SK-N-SH (cell line): Measurements from ENCODE around the gene MAPKAP1. TPM values are rescaled to one million over a fixed set of nuclear protein-coding genes. Genes with fewer than 3 reads are reported as not detected.
A peak's percentile ranks its signal among the peaks of the same experiment; 100 is the strongest.

ENCODE experiments used
- CTCF ChIA-PET: fragments of 300-600, 350-600 bp; formaldehyde crosslinking; extraction: SDS; loops from one replicate; lab custom pipeline; 2021; lab: Yijun Ruan, JAX
- POLR2A ChIA-PET: fragments of 350-600 bp; sonication (Branson Sonifier 250); formaldehyde crosslinking; extraction: SDS; loops from one replicate; lab custom pipeline; 2020; ENCODE audit warnings: antibody characterized with exemption, inconsistent platforms; lab: Yijun Ruan, JAX
- DNase-seq: peaks from one replicate; pipeline ENCODE4 v3.0.0; 2012
- H2AFZ ChIP-seq: fragments of 200-600 bp; sonication (generic); 2 replicates; pipeline ENCODE4 v1.8.1; 2016; ENCODE audit warnings: antibody characterized with exemption, mild to moderate bottlenecking, low read depth
- H3F3A ChIP-seq: fragments of 200-600 bp; sonication (generic); replicated peaks from 2 replicates; pipeline ENCODE3; 2016; ENCODE audit warnings: antibody characterized with exemption, mild to moderate bottlenecking; ENCODE audit not compliant: insufficient read depth
- H3K27ac ChIP-seq, 2 experiments: fragments of 200-500 bp in 1 of 2; fragments of 200-600 bp in 1 of 2; sonication (Bioruptor generic) in 1 of 2; sonication (generic), shearing (Covaris generic) in 1 of 2; 2 replicates each; pipeline versions ENCODE4 v1.5.1 to v1.6.1; 2014 to 2016; ENCODE audit warnings: low read depth in 2 of 2, inconsistent platforms in 1 of 2, low read length in 1 of 2, mild to moderate bottlenecking in 1 of 2, mixed read lengths in 1 of 2
- H3K27me3 ChIP-seq: fragments of 200-600 bp; sonication (generic), shearing (Covaris generic); 2 replicates; pipeline ENCODE4 v1.6.1; 2016; ENCODE audit warnings: mixed run types; ENCODE audit not compliant: insufficient read depth
- H3K36me3 ChIP-seq, 2 experiments: fragments of 200-500 bp in 1 of 2; fragments of 200-600 bp in 1 of 2; sonication (Bioruptor generic) in 1 of 2; sonication (generic) in 1 of 2; replicated peaks in 1 of 2; 2 replicates each; pipeline versions ENCODE3 to v1.5.1; 2014 to 2016; ENCODE audit warnings: low read length in 1 of 2, mild to moderate bottlenecking in 1 of 2; ENCODE audit not compliant: insufficient read depth in 2 of 2, control insufficient read depth in 1 of 2
- H3K4me1 ChIP-seq, 2 experiments: fragments of 200-500 bp in 1 of 2; fragments of 200-600 bp in 1 of 2; sonication (Bioruptor generic) in 1 of 2; sonication (generic), shearing (Covaris generic) in 1 of 2; 2 replicates each; pipeline versions ENCODE4 v1.5.1 to v1.6.1; 2014 to 2016; ENCODE audit warnings: low read depth in 1 of 2, low read length in 1 of 2, mixed run types in 1 of 2; ENCODE audit not compliant: insufficient read depth in 2 of 2, control insufficient read depth in 1 of 2
- H3K4me2 ChIP-seq: fragments of 200-600 bp; sonication (generic), shearing (Covaris generic); 2 replicates; pipeline ENCODE4 v1.6.1; 2017; ENCODE audit warnings: mixed run types
- H3K4me3 ChIP-seq, 2 experiments: fragments of 200-500 bp in 1 of 2; fragments of 200-600 bp in 1 of 2; sonication (Bioruptor generic) in 1 of 2; sonication (generic), shearing (Covaris generic) in 1 of 2; 2 replicates each; pipeline versions ENCODE4 v1.5.1 to v1.8.1; 2014 to 2016; ENCODE audit warnings: low read depth in 2 of 2, inconsistent platforms in 1 of 2, low read length in 1 of 2, mild to moderate bottlenecking in 1 of 2, mixed read lengths in 1 of 2, moderate library complexity in 1 of 2
- H3K79me2 ChIP-seq: fragments of 200-600 bp; sonication (generic); 2 replicates; pipeline ENCODE4 v1.8.1; 2017; ENCODE audit warnings: mild to moderate bottlenecking; ENCODE audit not compliant: insufficient read depth
- H3K9ac ChIP-seq: fragments of 200-600 bp; sonication (generic); 2 replicates; pipeline ENCODE4 v1.6.1; 2017; ENCODE audit warnings: mixed run types
- H3K9me2 ChIP-seq: fragments of 200-600 bp; sonication (generic); 2 replicates; pipeline ENCODE4 v1.6.1; 2017; ENCODE audit warnings: mixed run types
- H3K9me3 ChIP-seq: fragments of 200-600 bp; sonication (generic); 2 replicates; pipeline ENCODE4 v1.6.1; 2017; ENCODE audit warnings: mixed run types, mild to moderate bottlenecking, moderate library complexity
- H4K20me1 ChIP-seq: fragments of 200-600 bp; sonication (generic); 2 replicates; pipeline ENCODE4 v1.6.1; 2017; ENCODE audit warnings: mild to moderate bottlenecking, mixed run types; ENCODE audit not compliant: insufficient read depth
- FOXJ3 ChIP-seq: sonication (generic); formaldehyde crosslinking; IDR thresholded peaks from 2 replicates; pipeline ENCODE4 v1.5.1; 2020; ENCODE audit warnings: mild to moderate bottlenecking, missing genetic modification reagents
- POLR2AphosphoS5 ChIP-seq: IDR thresholded peaks from 2 replicates; pipeline ENCODE4 v1.6.1; 2012; ENCODE audit warnings: low read depth, low read length
- RCOR1 ChIP-seq: fragments of 150-350 bp; IDR thresholded peaks from 2 replicates; pipeline ENCODE4 v1.6.1; 2017; ENCODE audit warnings: antibody characterized with exemption, low read length
- RFX5 ChIP-seq: IDR thresholded peaks from 2 replicates; pipeline ENCODE4 v1.6.1; 2012; ENCODE audit warnings: mild to moderate bottlenecking, improper control_type of control experiment, low read length
- RXRA ChIP-seq: IDR thresholded peaks from 2 replicates; pipeline ENCODE4 v1.4.0; 2012; ENCODE audit warnings: low read depth, mild to moderate bottlenecking, borderline replicate concordance
- SIN3A ChIP-seq: IDR thresholded peaks from 2 replicates; pipeline ENCODE4 v1.6.1; 2012; ENCODE audit warnings: low read depth, mild to moderate bottlenecking, low read length, moderate library complexity, borderline replicate concordance
- WGBS: methylation state at CpG from one replicate; pipeline ENCODE4 v1.1.6; 2017; ENCODE audit warnings: low lambda C conversion rate; 5-methylcytosine and 5-hydroxymethylcytosine counted together
- polyA plus RNA-seq, 3 experiments: library from polyadenylated mRNA; depleted of rRNA; stranded (reverse); fragments of >200 nt; gene quantifications; 2 replicates each; pipeline ENCODE4 v1.2.3, GENCODE V29; 2012
- TF ChIP-seq, protein P1 (sequence below): IDR thresholded peaks from 2 replicates; pipeline ENCODE4 v1.4.0; 2012; ENCODE audit warnings: low read depth, borderline replicate concordance
- TF ChIP-seq, protein P2 (sequence below): fragments of 200-600 bp; sonication (generic); IDR thresholded peaks from 2 replicates; pipeline ENCODE4 v1.6.1; 2017; ENCODE audit warnings: antibody characterized with exemption, mild to moderate bottlenecking, moderate library complexity

MAPKAP1 gene
- polyA plus RNA-seq, 1 of the 3 experiments (the other 2 are of a cell fraction) = 117 TPM

DNA sequence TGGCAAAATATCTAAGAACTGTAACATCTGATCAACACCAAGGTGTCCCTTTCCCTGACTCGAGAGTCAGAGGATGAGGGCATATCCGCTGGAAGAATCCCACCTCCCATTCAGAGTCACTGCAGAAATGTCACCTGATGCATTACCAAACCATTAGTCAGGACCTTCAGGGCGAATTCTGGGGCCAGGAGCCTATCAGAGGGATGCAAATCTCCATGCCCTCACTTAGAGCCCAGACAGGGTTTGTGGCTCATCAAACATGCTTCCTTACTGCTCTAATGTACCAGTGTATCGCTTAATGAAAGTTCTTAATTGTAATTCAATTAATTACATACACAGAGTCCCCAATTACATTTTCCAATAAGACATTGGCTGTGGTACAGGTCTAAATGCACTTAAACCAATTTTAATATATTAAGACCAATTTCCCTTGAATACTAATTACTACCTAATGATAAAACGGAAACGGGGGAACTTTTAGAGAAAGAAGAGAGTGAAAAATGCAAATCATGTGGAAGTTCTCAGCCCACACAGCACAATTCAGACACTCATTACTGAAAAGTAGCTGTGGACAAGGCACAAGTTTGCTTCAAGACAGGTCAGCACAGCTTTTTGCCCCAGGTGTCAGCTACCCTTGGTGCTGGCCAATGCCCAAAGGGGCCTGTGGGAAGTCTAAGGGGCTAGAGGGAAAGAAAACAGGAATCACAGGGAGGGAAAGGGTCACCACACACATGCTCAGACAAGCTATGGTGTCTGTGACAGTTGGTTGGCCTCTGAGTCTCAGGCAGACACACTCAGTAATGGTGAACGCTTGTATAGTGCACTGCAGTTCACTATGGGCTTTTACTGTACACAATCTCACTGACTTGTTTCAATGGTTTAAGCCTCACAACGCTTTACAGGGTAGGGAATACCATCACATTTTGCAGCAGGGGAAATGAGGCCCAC is 211.6 kb downstream of the MAPKAP1 start:
- H3K9ac ChIP-seq = no peak overlapping the region
- DNase-seq = no peak
- no peak overlapping the region for H3K4me2 ChIP-seq
- H3K27me3 ChIP-seq = no peaks in the 10 kb centered on the region
- H3F3A ChIP-seq = no peaks in the 10 kb centered on the region
- no peak overlapping the region; a peak in 1 of 4 replicates for H3K27ac ChIP-seq
- no peak overlapping the region for H2AFZ ChIP-seq
- TF ChIP-seq, protein P1, sequence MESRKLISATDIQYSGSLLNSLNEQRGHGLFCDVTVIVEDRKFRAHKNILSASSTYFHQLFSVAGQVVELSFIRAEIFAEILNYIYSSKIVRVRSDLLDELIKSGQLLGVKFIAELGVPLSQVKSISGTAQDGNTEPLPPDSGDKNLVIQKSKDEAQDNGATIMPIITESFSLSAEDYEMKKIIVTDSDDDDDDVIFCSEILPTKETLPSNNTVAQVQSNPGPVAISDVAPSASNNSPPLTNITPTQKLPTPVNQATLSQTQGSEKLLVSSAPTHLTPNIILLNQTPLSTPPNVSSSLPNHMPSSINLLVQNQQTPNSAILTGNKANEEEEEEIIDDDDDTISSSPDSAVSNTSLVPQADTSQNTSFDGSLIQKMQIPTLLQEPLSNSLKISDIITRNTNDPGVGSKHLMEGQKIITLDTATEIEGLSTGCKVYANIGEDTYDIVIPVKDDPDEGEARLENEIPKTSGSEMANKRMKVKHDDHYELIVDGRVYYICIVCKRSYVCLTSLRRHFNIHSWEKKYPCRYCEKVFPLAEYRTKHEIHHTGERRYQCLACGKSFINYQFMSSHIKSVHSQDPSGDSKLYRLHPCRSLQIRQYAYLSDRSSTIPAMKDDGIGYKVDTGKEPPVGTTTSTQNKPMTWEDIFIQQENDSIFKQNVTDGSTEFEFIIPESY = no peak
- TF ChIP-seq, protein P2, sequence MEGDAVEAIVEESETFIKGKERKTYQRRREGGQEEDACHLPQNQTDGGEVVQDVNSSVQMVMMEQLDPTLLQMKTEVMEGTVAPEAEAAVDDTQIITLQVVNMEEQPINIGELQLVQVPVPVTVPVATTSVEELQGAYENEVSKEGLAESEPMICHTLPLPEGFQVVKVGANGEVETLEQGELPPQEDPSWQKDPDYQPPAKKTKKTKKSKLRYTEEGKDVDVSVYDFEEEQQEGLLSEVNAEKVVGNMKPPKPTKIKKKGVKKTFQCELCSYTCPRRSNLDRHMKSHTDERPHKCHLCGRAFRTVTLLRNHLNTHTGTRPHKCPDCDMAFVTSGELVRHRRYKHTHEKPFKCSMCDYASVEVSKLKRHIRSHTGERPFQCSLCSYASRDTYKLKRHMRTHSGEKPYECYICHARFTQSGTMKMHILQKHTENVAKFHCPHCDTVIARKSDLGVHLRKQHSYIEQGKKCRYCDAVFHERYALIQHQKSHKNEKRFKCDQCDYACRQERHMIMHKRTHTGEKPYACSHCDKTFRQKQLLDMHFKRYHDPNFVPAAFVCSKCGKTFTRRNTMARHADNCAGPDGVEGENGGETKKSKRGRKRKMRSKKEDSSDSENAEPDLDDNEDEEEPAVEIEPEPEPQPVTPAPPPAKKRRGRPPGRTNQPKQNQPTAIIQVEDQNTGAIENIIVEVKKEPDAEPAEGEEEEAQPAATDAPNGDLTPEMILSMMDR = no peak
- TF ChIP-seq RFX5 (no peak), RXRA (no peak), POLR2AphosphoS5 (no peak)
- 89% methylated on average over 8 of the region's 8 CpGs for WGBS
- ChIA-PET POLR2A (no interaction called here), CTCF (no interaction called here)
- H3K36me3 ChIP-seq = peaks cover 0 to 9% of the 10 kb centered on the region in 2 experiments
- no peaks in the 10 kb centered on the region for H3K9me2 ChIP-seq
- no peaks in the 10 kb centered on the region for H3K9me3 ChIP-seq
- no peak overlapping the region for H3K4me3 ChIP-seq
- no peaks in the 10 kb centered on the region for H4K20me1 ChIP-seq
- no peaks in the 10 kb centered on the region for H3K79me2 ChIP-seq
- H3K4me1 ChIP-seq = peaks cover 0 to 18% of the 10 kb centered on the region in 2 experiments; a peak in 2 of 4 replicates

DNA sequence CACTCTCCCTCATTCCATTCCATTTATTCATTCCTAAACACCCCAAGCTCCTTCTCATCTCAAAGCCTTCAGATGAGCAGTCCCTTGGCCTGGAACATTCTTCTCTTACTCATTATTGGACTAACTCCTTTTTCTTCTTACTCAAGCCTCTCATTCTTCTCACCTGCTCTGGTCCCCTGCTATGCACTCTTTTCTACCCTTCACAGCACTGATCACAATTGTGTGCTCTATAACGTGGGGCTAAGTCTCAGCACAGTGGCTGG is 212.4 kb downstream of the MAPKAP1 start:
- H4K20me1 ChIP-seq = no peaks in the 10 kb centered on the region
- H3K4me2 ChIP-seq = no peak overlapping the region
- peaks cover 0 to 6% of the 10 kb centered on the region in 2 experiments for H3K36me3 ChIP-seq
- H3F3A ChIP-seq = no peaks in the 10 kb centered on the region
- H3K4me1 ChIP-seq = peaks cover 0 to 18% of the 10 kb centered on the region in 2 experiments; a peak in 2 of 4 replicates
- H3K9ac ChIP-seq = no peak overlapping the region
- H3K4me3 ChIP-seq = no peak overlapping the region
- 100% methylated on average over 1 of the region's 1 CpG for WGBS
- H2AFZ ChIP-seq = no peak overlapping the region
- no peaks in the 10 kb centered on the region for H3K27me3 ChIP-seq
- no peaks in the 10 kb centered on the region for H3K9me3 ChIP-seq
- no peaks in the 10 kb centered on the region for H3K79me2 ChIP-seq
- ChIA-PET POLR2A (no interaction called here), CTCF (no interaction called here)
- TF ChIP-seq RCOR1 = no peak
- no peak for TF ChIP-seq FOXJ3 (CRISPR knock-in tag)
- TF ChIP-seq SIN3A = no peak
- H3K9me2 ChIP-seq = no peaks in the 10 kb centered on the region
- H3K27ac ChIP-seq = peak overlapping the region in 1 of 2 experiments; percentile 10; a peak in 1 of 4 replicates
- DNase-seq = no peak
